Fibroblast of peridontal ligament (primary cell): Measurements from ENCODE around the gene ATXN7.
A peak's percentile ranks its signal among the peaks of the same experiment; 100 is the strongest.

Source experiments
- DNase-seq: peaks from one replicate; pipeline ENCODE4 v3.0.0-alpha.2; 2010; ENCODE audit errors: extremely low read depth

Gene ATXN7

DNA sequence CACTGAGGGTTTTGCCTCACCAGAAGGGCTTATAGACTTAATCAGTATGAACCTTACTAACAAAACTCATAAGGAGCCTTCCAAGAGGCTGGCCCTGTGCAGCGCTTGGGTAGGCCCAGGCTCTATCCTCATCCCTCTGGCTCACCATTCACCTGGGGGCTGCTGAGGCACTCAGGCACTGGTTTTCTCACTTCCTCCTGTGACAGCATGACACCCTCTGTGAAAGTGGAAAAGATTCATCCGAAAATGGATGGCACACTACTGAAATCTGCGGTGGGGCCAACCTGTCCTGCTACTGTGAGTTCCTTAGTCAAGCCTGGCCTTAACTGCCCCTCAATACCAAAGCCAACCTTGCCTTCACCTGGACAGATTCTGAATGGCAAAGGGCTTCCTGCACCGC, 118.3 kb downstream of the ATXN7 start:
- no peak for DNase-seq

DNA sequence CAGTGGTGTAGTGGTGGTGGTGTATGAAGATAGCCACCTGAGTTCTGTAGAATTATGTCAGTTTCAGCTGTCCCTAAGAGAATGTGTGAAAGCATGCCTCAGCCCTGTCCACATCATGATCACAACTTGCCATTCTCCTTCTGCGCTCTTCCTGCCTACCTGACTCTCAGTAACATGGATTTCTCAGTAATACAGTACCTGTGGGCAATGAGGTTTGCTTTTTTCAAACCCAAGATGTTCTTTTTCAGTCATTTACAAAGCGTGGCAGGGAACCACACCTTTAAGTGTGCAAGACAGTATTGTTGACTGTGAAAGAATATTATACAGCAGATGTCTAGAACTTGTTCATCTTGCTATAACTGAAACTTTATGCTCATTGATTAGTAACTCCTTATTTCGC, 120.7 kb downstream of the ATXN7 start:
- no peak for DNase-seq

DNA sequence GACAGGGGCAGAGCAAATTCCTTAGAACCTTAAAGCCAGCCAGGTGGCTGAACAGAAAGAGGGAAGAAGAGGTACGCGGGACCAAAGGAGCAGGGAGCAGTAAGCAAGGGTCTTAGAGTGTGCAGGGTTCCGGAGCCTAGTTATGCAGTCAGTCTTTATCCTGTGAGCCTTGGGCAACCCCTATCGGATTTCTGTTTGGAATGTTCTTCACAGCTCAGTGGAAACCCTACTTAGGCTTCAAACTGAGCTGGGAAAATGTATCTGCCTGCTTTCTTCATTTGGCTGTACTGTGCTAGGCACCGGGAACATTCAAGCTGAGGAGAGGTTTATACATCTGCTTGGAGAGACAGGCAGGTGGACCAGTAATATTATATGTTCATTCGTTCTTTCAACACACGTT, 122.5 kb downstream of the ATXN7 start:
- DNase-seq = peak; percentile 43

DNA sequence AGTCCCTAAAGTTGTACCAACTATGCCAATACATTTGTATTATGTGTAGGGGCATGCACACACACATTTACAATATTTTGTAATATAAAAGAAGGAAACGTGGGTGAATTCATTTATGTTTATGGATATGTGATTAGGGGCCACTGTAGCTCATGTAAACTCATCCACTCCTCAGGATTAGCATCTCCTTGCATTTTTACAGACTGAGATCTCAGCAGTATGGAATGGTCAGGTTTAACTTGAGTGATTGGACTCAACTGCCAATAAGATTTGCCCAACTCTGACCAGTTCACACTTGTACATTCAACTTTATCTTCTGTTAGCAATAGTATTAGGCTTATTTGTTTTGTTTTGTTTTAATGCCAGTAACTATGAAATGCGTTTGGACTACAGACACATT, 123.2 kb downstream of the ATXN7 start:
- DNase-seq = no peak

DNA sequence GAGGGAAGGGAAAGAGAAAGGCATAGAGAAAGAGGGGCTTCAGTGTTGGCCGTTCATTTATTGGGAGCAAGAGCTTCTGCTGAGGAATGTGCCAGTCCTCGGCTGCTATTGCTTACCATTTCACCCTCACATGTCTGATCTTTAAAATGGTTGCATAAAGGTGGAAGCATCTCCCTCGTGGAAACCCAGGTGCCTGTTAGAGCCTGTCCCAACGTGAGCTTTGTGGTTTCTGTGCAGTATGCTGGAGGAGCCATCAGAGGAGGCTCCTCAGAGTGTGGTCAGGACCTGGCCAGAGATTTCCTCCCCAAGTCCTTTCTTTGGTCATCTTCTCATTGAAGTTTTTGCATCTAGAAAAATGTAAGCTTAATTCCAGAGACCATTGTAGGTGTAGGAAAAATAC, 125.3 kb downstream of the ATXN7 start:
- no peak for DNase-seq

- no peak for DNase-seq
Measured at GRCh38 chr3:63990204-63990603, 126.5 kb downstream of the ATXN7 start.

DNA sequence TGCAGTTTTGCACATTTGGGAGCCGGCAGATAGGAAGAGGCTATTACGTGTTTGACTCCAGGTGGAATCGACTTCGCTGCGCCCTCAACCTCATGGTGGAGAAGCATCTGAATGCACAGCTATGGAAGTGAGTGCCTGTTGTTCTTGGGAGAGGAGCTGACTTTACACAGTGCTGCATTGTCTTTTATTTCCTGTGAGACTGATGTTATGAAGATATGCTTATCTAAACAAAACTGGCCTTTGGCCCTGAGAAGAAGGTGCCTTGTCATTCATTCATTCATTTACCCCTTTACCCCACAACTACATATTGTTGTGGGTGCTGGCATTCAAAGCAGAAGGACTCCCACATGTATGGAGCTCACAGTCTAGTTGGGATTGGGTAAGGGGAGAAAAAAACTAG, 127.1 kb downstream of the ATXN7 start:
- no peak for DNase-seq

DNA sequence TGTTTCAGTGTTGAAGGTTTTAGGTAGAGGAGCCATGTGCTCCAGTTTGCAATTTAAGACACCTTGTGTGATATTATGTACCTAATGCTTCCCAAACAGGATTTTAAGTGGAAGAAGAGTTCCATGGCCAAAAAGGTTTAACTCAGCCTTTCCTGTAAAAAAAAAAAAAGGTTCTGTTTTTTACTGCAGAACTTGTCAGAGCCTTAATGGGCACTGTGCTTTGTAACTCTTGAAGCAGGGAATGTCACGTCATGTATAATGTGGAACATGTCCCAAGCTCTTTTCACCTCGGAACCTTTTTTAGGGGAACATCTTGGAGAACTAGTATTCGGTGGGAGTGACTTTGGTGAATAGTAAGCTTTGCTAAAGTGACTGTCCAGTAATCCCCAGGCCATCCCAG, 128.0 kb downstream of the ATXN7 start:
- no peak for DNase-seq

- DNase-seq = no peak
Measured at GRCh38 chr3:63992516-63993209, 129.0 kb downstream of the ATXN7 start.

DNA sequence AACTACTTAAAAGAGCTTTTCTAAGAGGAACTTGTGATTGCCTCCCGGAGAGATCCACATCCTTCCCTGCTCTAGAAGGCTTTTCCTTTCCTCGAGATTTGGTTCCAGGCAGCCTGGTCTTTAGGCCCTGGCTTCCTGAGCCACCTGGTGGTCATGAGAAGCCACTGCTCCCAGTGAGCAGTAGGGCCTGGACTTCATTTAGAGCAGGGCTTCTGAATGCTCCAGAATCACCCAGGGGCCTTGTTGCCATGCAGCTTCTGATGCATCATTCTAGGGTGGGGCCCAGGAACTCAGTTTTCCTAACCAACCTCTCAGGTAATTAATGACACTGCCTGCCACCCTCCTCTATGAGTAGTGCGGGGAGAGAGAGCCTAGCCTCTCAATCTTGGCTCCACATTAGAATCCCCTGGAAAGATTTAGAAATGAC, 130.0 kb downstream of the ATXN7 start:
- peak; percentile 83 for DNase-seq

DNA sequence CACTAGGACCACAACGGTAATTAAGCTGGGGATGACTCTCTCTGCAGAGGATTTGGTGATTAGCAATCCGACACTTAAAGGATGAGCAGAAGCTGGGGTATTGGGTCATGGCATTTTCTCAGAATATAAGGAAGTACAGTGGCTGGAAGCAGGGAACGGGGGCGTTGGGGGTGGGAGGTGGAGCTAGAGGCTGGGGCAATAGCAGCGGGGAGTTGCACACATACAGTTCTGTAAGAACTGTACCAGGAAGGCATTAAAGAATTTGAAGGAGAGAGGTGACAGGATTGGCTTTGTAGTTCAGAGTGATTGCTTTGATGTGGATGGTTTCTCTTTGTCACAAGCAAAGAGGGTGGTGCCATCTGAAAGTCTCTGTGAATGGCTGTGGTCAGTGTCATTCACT, 131.4 kb downstream of the ATXN7 start:
- no peak for DNase-seq

GRCh38 chr3:63998852-63999754, 135.4 kb downstream of the ATXN7 start:
- DNase-seq = no peak

- DNase-seq = peak; percentile 21
Measured at GRCh38 chr3:64000453-64001055, 136.9 kb downstream of the ATXN7 start.

DNA sequence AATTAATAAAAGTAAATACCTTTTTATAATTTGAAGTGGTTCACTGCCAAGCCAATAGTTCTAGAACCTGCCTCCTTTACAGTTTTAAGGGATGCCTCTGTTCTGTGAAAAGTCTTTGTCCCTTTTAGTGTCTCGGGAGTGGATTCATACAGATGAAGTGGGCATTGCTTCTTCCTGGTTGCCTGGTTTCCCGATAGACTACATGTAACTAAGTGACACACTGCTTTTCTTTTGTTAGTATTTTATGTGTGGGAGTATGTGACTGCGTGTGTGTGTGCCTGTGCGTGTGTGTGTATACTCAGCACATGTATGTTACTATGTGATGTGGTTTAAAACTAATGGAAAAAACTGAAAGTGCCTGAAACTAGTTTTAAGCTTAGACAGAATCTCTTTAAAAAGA, 138.6 kb downstream of the ATXN7 start:
- no peak for DNase-seq

- DNase-seq = no peak
Measured at GRCh38 chr3:64003589-64003988, 139.9 kb downstream of the ATXN7 start.

- DNase-seq = no peak
Measured at GRCh38 chr3:64008017-64008416, 144.3 kb downstream of the ATXN7 start.

DNA sequence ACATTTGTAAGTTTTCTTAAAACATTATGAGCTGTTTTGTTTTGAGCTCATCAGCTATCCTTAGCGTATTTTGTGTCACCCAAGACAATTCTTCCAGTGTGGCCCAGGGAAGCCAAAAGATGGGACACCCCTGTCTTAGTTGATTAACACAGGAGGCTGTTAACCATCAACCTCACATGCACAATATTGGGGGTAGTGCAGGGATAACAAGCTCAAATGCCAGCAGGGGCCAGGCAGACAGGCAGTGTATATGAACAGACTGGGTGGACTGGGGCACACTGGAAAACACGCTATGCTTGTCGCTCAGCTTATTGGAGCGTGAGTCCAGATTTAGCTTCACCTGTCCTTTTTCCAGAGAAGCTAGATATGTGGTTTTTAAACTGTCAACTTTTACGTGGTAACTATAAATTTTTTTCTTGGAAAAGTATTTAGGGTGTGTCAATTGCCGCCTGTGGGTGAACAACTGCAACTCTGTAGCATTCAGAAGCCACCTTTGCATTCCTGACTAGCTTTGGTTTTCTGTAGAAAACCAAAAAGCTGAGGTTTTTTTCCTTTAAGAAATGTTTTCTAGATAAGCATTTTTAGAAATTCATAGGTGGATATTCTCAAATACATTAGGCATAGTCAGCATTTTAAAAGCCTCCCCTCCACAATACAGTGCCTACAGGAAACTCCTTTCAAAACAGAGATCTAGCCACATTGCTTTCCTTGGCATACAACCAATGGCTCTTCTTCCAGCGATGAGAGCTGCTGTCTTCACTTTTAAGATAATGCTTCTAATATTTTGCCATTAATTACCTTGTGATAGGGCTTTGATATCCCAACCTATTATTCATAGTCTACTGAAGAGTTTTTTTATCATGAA, 145.1 kb downstream of the ATXN7 start:
- DNase-seq = no peak

- no peak for DNase-seq
Measured at GRCh38 chr3:64009528-64009927, 145.9 kb downstream of the ATXN7 start.

DNA sequence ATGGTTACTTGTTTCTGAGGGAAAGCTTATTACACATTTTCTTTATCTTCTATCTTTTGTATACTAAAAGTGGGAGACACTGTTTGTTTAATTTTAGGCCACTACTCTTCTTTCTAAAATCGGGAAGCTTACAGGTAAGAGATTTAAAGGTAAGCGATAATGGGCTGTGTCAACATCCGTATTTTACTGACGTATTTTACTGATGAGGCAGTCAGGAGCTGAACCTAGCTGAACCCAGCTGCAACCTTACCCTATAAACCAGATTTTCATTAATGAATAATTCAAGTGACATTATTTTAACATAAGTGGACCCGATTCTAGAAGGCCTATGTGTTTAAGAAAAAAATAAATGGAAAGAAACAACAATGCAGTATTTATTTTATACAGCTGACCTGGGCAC, 146.5 kb downstream of the ATXN7 start:
- no peak for DNase-seq

DNA sequence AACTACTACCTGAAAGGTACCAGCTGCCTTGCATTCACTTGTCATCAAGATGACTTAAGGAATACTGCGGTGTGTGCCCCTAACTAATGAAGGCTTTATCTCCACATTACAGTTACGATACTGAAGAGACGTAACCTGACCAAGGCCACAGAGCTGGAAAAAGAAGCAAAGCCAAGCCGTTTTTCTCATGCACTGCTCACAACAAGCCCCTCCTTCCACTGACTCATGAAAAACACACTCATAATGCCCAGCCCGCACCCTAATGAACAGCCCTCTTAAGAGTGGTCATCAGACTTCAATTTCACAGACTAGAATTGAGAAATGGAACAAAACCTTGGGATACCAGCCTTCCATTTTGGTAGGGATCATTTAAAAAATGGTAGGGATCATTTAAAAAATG, 148.0 kb downstream of the ATXN7 start:
- DNase-seq = peak; percentile 71

GRCh38 chr3:64016941-64017620, 153.4 kb downstream of the ATXN7 start:
- no peak for DNase-seq
